NCI-H1417 treated with DMSO at 0.1 percent for 48 hours (cell line): ENCODE results near the gene ALOX5.
"Not testable (repeated sequence)": the region's sequence is repeated elsewhere in the genome, so short reads cannot be mapped to it uniquely, and the experiment has no call there.

Experiments
- DNase-seq: peaks from one replicate; lab custom pipeline; 2025; lab: John Stamatoyannopoulos, UW

Gene ALOX5

GRCh38 chr10:45468079-45468478 lies 94.1 kb downstream of the ALOX5 start:
- no peak for DNase-seq

- no peak for DNase-seq
These were observed 96.3 kb downstream of the ALOX5 start for GRCh38 chr10:45470098-45471012.

GRCh38 chr10:45471059-45471458 lies 97.0 kb downstream of the ALOX5 start:
- no peak for DNase-seq

GRCh38 chr10:45471531-45472310 lies 97.7 kb downstream of the ALOX5 start:
- no peak for DNase-seq

- no peak for DNase-seq
These were observed 99.1 kb downstream of the ALOX5 start for GRCh38 chr10:45473126-45473525.

- no peak for DNase-seq
These were observed 102.5 kb downstream of the ALOX5 start for GRCh38 chr10:45476559-45476958.

GRCh38 chr10:45480294-45480693 lies 106.3 kb downstream of the ALOX5 start:
- DNase-seq = no peak

GRCh38 chr10:45481100-45481499 lies 107.1 kb downstream of the ALOX5 start:
- DNase-seq = not testable (repeated sequence)

GRCh38 chr10:45483002-45483401 lies 109.0 kb downstream of the ALOX5 start:
- no peak for DNase-seq

GRCh38 chr10:45487735-45488134 lies 113.7 kb downstream of the ALOX5 start:
- DNase-seq = no peak

DNA sequence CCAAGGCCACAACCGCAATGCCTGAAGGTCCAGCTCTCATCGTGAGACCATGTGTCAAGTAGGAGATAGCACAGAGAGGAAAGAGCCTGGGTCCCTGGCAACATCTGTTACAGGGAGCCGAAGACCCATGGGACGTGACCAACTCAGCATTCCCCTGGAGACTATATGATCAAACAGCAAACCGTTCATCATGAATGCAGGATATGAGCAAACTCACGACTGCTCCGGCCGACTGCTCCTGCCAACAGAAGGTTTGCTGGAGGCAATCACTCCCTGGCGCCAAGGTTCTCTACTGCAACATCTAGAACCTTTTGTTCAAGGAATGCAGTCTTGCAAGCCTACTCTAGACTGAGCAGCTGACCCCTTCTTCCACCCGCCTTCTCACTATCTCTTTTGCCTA lies 114.3 kb downstream of the ALOX5 start:
- no peak for DNase-seq

GRCh38 chr10:45490277-45490676 lies 116.3 kb downstream of the ALOX5 start:
- DNase-seq = no peak

- DNase-seq = no peak
These were observed 117.0 kb downstream of the ALOX5 start for GRCh38 chr10:45491061-45491460.
